ENCODE data around the gene FAM24B.

DNA sequence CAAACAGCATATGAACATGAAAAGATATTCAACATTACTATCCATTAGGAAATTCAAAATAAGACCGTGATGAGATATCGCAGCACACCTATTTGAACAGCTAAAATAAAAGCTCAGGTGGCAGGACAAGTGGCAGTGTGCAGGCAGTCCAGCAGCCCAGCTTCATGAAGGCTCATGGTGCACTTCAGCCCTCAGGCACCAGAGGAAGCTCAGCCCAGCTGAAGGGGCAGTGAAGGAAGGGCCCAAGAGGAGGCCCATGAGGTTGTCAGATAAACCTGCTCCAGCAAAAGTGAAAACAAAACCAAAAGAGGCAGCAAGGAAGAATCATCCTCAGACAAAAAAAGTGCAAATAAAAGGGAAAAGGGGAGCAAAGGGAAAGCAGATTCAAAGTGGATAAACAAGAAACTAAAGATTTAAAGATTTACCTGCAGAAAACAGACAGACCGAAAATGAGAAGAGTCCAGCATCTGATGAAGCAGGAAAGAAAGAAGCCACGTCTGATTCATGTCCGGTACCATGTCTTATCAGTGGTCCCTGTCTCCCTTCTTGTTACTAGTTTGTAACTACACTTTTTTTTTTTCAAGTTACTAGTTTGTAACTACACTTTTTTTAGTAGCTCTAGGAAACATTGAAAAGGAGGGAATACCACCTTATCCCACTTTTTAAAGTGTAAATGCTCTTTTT is 15.0 kb upstream of the FAM24B start:
- TF ChIP-seq CTCF (IDR thresholded peaks at IDR 0.05; ENCODE audit: low read depth, low read length) (no peak), EZH2phosphoT487 (IDR thresholded peaks at IDR 0.05; ENCODE audit: low read depth) (no peak)
